T-helper 22 cell (primary cell): ENCODE measurements around the gene PARVA.
"Not testable (repeated sequence)": the region's sequence is repeated elsewhere in the genome, so short reads cannot be mapped to it uniquely, and the experiment has no call there.

ENCODE experiments used
- DNase-seq: peaks from one replicate; pipeline ENCODE4 v3.0.0-alpha.2; 2020; ENCODE audit warnings: low read depth

Gene PARVA

DNA sequence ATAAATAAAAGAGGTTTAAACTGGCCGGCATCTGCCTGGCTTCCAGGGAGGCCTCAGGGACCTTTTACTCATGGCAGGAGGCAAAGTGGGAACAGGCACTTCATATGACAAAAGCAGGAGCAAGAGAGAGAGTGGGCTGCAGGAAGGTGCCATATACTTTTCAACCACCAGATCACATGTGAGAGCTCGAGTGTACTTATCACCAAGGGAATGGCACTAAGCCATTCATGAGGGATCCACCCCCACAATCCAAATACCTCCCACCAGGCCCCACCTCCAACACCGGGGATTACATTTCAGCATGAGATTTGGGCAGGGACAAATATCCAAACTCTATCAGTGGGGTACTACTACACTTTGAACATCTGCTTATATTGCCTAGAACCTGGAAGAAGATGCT is 126.5 kb downstream of the PARVA start:
- DNase-seq, result no peak

DNA sequence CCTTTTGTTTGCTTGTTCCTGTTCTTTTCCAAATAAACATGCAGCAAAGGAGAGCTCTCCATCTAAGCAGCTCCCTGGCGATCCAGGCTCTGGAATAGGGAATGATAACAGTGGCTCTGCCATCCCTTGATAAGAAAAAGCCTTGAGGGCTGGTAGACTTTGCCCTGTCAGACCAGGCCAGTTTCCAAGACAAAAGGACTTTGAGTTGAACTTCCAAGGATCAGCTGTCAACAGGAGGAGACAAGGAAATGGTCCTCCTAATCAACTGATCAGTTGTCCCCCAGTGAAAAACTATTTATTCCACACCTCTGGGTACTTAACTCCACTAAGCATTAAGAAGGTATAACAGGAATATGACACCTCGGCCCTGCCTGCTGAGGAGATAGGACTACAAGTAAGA is 127.8 kb downstream of the PARVA start:
- no peak for DNase-seq

DNA sequence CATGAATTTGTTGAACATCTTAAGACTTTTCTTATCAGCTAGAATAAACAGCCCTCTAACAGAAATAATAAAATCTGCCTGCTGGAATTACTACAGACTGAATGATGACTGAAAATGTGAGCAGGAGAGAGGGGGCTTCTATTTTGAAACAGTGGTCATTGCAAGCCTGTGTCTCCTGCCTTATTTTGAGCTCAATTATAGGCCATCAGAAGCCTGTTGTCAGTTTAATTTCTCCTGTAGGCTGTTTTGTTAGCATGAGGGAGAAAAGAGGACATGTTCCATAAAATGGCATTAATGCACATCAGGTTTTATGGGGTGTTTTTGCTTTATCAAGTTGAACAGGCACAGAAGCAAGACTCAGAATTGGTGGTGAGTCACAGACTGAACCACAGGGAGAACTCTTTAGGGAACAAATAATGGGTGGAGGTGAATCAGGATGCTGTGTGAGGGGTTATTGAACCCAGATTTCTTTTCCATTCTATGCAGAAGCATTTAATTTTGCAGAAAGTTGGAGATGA is 129.1 kb downstream of the PARVA start:
- no peak for DNase-seq

DNA sequence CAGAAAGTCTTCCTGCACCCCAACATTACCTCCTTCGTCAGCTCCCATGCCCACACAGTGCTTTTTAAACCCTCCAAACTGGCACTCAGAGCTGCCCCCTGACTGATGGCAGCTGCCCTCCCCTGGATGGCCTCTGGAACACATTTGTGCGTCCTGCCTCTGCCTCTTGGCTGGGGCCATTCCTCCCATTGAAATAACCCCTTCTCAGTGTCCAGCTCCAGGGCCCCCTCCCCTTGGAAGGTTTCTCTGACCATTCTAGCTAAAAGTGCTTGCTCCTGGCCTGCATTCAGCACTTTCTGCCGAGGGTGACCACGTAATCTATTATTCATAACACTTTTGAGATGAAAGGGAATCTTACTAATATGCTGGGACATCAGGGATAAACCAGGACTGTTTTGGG is 130.0 kb downstream of the PARVA start:
- DNase-seq, result no peak

DNA sequence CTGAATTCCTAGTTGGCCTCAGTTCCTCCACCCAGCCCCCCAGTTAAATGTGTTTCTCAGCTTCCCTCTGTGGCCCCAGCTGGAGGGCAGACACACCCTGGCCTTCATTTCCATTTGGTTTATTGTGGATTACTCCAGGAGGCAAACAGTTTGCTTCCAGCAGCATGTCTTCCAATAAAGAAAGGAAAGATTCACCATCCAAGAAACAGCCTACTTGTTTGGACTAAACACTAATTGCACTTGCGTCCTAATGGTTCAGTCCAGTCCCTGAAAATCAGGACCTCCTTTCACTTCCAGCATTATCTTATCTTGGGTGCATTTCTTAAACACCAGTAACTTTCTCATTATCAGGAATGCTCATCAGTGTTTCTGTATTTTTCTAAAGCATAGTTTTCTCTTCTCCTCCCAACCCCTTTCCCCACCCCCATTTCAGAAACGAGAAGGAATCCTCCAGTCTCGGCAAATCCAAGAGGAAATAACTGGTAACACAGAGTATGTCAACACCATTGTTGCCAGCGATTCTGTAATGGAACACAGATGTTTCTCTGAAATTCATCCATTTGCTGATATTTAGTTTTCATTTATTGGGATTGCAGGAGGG is 130.9 kb downstream of the PARVA start:
- no peak for DNase-seq

DNA sequence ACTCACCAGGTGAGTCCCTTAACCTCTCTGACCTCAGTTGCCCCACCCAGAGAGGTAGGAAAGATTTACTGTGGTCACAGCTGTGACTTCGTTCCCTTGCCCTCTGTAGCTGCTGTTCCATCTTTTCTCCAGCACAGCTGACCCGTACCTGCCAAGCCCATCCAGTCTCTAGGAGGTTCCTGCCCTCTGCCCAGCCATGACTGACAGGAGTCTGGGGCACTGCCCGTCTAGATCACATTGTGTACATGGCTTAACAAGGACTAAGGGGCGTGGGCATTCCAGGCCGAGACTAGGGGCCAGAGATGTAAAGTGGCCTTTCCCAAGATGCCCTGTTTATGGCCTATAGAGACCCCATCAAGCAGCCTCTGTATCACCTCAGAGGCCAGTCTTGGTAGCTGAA is 132.0 kb downstream of the PARVA start:
- DNase-seq, result no peak

DNA sequence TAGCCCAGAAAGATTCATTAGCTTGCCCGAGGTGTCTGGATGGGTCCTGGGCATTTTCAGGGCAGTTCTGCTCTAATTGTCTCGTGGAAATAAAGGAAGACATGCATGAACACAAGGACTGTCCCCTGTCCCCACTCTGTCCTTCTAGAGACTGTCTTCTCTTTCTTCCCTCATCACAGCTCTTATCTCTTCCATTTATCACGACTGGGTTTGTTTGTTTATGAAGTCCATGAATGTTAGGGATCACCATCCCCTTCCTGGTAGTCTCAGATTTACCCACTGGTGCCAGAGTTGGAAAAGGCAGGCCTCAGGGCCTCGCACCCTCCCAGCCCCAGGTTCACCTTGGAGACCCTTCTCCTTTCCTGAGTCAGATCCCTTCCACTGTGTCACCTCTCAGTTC is 134.8 kb downstream of the PARVA start:
- no peak for DNase-seq

DNA sequence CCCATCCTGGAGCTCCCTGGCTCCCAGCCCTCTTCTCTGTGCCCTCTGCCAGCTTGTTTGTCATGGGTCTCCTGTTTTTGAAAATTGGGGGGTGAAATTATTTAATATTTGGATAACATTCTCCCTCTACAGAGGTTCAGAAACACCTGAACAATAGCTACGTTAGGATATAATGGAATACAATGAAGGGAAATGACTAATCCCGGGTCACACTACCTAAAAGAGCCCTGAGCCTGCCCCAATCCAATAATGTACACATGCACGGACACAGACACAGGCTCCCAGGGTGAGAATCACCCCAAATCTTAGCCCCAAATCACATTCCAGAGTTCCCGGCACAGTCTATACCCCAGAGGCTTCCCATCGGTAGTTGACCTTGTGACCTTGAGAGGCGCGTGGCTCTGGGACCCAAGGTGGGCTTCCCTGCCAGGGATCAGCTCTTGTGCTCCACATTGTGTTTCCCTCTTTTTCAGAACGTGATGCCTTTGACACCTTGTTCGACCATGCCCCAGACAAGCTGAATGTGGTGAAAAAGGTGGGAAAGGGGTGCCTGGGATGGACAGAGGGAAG is 135.5 kb downstream of the PARVA start:
- DNase-seq, result no peak

DNA sequence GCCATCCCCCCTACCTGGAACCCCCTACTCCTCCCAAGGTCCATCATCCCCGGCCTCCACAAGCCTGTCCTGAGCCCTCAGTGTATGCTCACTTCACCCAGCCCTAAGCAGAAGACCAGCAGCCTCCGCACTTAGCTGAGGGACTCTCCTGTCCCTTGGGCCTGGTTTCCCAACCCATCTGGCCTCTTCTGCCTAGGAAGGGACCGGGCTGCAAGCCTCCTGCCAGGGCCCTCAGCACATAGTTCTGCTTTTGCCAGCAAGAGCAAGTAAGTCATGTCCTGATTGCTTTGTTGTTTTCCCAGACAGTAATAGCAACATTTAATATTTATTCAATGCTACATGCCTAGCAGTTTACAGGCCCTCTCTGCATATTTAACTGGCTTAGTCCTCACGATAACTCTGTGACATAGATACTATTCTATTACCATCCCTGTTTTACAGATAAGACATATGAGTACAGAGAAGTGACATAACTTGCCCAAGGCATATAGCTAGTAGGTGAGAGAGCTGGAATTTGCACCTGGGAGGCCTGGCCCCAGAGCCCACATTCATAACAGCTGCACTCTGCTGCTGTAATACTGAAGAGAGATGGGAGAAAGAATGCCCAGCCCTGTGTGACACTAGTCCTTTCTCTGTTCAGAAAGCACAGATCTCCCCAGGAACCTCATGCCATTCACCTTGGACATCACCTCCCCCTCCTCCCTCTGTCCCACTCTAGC is 139.2 kb downstream of the PARVA start:
- no peak for DNase-seq

DNA sequence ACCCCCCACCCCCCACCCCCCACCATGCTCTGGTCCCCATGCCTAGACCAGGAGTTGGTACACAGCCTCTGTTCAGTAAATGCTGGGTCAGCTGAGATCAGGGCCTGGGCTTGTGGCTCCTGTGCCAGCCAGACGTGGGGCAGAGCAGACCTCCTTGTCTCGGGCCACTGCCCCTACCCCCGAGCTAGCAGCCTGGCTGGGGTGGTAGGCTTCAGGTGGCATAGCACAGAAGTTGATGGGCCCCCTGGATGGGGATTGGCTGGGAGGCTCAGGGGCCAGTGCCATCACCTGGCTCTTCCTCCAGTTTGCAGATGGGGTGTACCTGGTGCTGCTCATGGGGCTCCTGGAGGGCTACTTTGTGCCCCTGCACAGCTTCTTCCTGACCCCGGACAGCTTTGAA is 139.9 kb downstream of the PARVA start:
- no peak for DNase-seq

DNA sequence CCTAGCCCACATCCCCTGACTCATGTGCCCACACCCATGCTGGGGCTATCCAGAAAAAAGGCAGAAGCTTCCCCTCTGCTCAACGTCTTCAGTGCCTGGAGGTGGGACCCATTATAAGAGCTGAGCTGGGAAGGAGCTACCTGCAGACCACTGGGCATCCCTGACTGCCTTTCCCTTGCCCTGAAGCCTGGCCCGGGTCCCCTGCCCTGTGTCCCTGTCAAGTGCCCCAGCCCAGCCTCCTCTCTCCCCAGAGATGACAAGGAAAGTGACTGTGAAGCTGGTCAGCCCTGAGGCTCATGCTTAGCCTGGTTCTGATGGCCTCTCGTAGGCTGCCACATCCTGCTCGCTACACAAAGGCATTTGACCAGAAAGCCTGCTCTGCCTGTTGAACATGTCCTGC is 140.4 kb downstream of the PARVA start:
- no peak for DNase-seq

DNA sequence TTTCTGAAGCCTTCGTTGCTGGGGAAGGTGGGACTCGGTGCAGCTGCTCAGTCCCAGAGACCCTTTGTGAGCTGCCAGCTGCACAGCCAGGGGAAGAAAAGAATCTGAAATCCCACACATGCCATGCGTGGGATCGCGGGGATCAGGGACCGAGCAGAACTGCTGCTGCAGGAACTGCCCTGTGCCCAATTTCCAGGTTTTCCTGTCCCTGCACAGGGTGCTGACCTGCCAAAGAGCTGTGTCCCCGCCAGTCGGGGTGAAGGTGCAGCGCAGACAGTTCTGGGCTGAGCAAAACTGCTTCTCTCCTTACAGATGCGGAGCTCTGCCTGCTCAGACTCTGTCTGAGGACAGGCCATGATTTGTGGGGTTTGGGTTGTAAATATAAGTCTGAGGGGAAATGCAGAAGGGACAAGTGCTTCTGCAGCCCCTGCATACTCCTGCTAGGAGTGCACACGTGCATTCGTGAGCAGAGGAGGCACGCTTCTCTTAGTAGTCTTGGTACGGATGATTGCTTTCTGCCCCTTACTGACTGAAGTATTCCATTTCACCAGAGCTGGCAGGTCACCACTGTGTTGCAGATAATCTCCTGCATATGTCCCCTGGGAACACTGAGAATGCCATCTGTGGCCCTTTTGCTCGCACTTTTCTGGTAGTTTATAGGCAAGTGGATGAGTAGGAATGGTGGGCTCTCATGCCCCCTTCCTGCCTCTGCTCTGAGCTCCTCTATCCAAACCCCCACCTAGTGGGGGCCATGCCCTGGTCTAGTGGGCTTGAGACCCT is 141.4 kb downstream of the PARVA start:
- DNase-seq, result no peak

DNA sequence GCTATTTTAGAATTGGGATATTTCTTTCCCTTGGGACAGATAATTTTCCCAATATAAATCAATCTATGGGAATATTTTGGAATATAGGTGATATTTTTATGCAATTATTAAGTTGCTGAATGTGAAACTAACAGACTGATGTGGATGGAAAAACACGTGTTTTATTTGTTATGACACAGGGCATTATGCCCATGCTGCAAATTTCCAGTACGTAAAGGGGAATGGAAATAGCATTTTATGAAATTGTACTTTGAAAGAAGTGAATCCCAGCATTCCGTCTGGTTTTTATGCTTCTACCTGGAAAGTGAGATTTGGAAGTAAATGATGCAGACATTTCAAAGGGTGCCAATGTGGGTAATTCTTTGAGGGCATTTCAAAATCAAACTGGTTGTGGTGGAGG is 142.7 kb downstream of the PARVA start:
- DNase-seq, result no peak

DNA sequence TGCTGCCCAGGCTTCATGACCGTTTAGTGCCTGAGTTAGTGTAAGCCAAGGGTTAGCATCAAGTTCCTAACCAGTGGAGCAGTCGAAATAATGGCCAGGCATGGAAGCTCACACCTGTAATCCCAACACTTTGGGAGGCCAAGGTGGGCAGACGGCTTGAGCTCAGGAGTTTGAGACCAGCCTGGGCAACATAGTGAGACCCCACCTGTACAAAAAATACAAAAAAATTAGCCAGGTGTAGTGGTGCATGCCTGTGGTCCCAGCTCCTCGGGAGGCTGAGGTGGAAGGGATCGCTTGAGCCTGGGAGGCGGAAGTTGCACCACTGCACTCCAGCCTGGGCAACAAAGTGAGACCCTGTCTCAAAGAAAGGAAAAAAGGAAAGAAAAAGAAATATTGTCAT is 143.2 kb downstream of the PARVA start:
- not testable (repeated sequence) for DNase-seq

DNA sequence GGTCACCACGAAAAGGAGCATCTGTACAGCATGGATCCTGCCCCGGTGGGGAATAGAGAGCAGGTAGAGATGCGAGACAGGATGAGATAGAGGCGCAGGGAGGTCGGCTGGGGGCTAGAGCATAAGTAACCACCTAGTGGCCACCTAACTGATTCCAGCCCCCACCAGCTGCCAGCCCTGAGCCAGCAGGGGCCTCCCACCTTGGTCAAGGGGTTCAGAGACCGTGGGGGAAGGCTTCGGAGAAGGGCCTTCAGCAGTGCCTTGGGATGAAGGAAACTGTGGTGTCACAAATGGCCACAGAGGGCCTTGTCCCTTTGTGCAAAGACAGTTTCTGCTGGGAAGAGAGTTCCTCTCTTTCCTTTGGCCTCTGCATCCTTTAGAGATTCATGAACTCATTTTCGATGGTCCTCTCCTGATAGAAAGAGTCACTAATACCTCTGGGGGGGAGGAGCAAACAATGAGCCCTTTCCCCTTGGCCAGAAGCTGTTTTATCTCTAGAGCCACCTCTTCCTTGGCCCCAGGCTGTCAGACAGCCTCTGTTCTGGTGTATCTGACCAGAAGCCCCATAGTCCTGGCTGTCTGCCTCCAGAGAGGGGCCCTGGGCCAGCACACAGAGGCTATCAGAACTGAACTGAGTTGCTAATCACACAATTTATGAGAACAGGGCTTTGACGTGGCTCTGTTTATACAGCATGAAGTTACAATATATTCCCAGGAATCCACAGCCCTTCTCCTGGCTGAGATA is 146.0 kb downstream of the PARVA start:
- DNase-seq, result no peak

DNA sequence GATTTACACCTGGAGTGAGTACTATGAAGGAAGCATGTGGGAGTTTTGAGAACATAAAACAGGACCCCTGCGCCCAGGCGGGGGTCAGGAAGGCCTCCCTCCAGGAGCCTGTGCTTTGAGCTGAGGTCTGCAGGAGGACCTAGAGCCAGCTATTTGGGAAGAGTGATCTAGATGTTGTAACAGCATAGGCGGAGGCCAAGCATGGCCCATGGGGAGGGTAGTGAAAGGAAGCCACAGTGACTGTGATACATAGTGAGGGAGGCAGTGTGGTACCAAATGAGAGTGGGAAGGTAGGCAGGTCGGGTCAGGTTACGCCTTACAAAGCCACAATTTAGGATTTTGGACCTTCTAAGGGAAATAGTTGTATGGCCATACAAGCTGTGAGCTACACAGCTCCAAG is 147.5 kb downstream of the PARVA start:
- DNase-seq, result no peak

DNA sequence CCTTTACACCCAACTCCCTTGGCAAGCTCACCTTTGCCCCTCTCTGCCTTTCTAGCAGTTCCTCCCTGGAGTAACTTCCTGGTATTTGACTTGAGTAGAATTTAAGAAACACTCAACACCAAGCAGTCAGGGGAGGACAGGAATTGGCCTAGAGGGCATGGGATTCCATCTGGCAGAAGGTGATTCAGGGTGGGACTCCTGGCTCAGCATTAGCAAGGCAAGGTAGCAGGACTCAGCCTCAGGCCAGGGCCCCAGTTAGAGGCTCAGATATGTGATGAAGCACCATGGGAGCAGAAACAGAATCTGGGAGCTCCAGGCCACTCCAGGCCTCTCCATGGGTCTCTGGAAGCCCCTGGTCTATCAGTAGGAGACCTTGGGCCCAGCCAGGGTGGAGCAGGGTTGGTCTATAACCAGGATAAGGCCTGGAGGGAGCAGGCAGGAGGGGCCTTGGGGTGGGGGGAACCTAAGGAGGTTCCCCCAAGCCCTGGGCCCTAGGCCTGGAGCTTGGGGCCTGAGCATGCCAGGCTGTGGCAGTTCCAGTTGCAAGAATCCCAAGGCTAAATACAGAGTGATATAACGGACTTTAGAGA is 148.2 kb downstream of the PARVA start:
- no peak for DNase-seq

DNA sequence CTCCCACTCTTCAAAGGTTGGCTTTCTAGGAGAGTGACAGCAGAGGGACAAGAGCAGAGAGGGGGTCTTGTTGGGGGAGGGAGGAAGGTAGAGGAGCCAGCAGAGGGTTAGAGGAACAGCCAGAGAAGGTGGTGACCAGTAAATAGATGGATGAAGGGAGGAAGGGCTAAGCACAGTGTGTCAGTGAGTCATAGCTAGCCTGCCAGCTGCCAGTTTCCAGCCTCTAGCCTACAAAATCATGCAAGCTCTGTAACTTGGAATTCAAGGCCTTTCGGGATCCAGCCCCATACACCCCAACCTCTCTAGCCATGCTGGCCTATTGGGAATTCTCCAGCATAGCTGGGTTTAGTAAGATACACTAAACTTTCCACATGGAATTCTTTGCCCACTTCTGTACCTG is 149.4 kb downstream of the PARVA start:
- DNase-seq, result no peak

DNA sequence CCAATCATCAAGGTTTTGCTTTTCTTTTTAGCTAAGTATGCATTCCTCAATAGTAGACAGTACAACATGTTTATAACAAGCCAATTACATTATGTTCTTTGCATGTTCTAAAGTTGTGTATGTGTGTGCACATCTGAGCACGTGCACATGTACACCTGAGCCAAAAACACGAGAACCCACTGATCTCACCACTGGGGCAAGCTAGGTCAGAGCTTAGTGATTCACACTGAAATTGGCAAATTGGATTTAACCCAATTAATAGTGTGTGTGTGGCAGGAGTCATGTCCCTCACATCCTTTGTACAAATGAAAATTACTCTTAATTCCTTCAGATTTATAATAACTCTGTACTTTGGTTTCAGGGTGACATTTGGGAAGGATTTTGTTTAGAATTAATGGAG is 151.1 kb downstream of the PARVA start:
- no peak for DNase-seq

DNA sequence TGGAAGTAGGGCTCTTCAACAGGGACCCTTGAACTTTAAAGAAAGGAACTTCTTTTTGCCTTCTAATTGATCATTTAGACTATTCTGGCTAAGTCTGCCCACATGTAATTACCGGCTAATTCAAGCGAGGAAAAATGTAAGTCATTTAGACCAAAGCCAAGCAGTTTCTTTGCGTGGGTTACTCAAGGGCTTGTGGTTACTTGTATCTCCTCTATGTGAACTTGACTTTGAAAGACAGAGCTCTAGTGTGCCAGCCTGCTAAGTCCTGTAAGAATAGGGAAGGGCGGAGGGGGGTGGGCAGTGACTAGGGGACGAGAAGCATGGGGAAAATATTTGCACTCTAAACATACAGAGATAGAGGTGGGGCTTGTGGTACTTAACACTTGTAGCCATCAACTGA is 151.7 kb downstream of the PARVA start:
- no peak for DNase-seq

DNA sequence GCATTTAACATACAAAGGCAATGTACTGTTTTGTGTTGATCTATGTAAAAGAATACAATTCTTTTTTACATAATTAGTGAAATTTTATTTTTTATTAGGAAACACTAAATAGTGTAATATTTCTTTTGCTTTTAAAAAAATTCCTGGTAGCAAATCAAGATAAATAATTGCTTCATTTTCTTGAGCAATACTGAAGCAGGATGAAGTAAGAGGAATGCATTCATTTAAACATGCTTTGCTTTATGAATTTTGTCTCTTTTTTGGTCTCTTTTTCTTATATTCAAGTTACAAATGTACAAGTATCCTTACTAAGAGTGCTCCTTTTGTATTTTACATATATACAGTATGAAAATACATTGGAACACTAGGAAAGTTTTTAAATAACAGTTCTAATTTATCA is 152.4 kb downstream of the PARVA start:
- DNase-seq, result no peak

DNA sequence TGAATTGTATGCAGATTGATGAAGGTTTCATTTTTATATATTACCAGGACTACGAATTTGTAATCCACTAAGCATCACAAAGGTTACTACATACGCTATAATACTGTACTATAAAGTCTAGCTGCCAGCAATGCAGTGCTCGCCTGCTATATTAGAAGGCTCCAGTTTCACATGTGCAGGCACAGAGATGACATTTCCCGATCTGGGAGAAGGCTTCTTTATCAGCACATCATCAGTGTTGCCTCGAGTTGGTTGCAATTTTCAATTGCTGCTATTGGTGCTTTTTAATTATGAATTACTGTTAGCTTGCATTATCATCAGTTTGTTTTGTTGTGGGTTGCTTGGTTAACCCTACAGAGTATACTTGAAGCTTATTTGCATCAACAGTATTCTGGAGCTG is 153.6 kb downstream of the PARVA start:
- DNase-seq, result no peak
